ENCODE results near the gene UBR4. TPM values are rescaled to one million over a fixed set of nuclear protein-coding genes. Genes with fewer than 3 reads are reported as not detected.

Gene UBR4
- total RNA-seq, 5 donors from 2014 or later (not counting 1 experiment from before 2014, with no cell fraction given): 139 to 156 (median 147) TPM

DNA sequence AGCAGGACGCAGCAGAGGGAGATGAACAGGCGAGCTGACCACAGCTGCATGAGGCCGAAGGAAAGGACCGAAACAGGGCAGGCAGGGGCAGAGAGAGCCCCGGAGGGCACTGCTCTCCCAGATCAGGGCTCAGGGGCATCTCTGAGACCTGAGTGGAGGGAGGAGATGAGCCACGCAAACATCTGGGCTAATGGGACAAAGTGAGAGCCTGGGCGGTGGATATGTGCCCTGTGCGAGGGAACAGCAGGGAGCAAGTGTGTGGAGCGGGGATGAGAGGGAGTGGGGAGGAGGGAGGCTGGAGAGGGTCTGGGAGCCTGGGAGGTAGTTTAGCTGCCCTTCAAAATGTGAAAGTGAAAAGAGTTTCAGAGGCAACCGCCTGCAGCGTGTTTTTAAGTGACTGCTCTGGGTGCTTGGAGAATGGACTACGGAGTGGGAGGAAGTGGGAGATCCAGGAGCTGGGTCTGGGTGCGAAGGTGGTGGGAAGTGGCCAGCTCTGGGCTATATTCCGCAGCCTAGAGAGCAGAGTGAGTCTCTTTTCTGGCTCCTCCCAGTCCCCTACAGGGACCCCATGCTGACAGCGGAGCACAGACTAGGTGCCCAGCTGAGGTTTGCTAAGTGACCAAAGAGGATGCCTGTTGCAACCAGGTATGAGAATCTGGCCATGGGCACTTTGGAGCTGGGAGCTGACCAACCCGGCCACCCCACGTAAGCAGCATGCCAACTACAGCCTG, 139.0 kb downstream of the UBR4 start:
- Mint-ChIP-seq H3K27ac (peak overlapping the region; percentile 25 to 45), H3K27me3 (no peaks in the 10 kb centered on the region), H3K4me3 (peak overlapping the region in 1 of 3 donors; percentile 21), H3K9me3 (no peaks in the 10 kb centered on the region), H3K36me3 (peaks cover 10% of the 10 kb centered on the region), H3K4me1 (peaks cover 61 to 73% (median 64%) of the 10 kb centered on the region in 3 donors)
- peaks cover 0 to 21% of the 10 kb centered on the region in 2 experiments for H3K27me3 ChIP-seq (replicated peaks in 1 of 2; ENCODE audit: control insufficient read depth in 2 of 2, extremely low read depth in 1 of 2, insufficient read depth in 2 of 2, low read length in 1 of 2)
- H3K9me3 ChIP-seq: no peaks in the 10 kb centered on the region
- ChIA-PET CTCF (no interaction called here), POLR2A (no interaction called here)
- H3K27ac ChIP-seq (ENCODE audit: low read length): no peak overlapping the region
- peaks cover 3 to 13% of the 10 kb centered on the region in 2 donors for H3K36me3 ChIP-seq (ENCODE audit: control insufficient read depth in 2 of 2, extremely low read depth in 1 of 2, insufficient read depth in 1 of 2, low read length in 1 of 2)
- H3K4me3 ChIP-seq (ENCODE audit: control insufficient read depth in 1 of 2, extremely low read depth in 1 of 2, low read length in 1 of 2): no peak overlapping the region
- H3K4me1 ChIP-seq (ENCODE audit: control insufficient read depth in 1 of 2, extremely low read depth in 1 of 2, insufficient read depth in 2 of 2, low read length in 2 of 2): peaks cover 17 to 82% of the 10 kb centered on the region in 2 experiments
- ATAC-seq (replicated peaks in 1 of 4): no peak
- 89% methylated on average over 14 of the region's 17 CpGs for WGBS (ENCODE audit: insufficient coverage)
- DNase-seq: no peak

DNA sequence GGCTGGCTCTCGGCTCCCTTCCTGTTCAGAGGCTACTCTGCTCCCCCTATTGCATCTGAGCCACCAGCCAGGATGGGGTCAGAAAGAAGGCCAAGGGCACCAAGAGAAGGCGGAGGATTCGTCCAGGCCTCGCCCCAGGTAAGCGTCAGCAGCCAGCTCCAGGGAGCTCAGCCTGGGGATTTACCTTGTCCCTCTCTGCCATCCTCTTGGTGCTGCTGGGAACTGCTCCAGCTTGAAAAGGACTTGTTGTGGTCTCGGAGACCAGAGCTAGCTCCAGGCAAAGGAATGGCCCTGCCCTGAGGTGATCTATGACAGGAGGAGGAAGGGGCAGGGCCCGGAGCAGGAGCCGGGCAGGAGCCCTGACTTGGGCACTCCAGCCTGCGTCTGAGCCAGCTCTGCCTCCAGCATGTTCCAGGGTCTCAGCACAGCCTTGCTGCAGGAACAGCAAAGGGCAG, 139.8 kb downstream of the UBR4 start:
- 89% methylated on average over 5 of the region's 9 CpGs for WGBS (ENCODE audit: insufficient coverage)
- no peak for ATAC-seq (replicated peaks in 1 of 4)
- no peak overlapping the region for H3K27ac ChIP-seq (ENCODE audit: low read length)
- DNase-seq: no peak
- Mint-ChIP-seq H3K4me3 (peak overlapping the region in 1 of 3 donors; percentile 6), H3K27ac (peak overlapping the region in 1 of 2 donors; percentile 11), H3K9me3 (no peaks in the 10 kb centered on the region), H3K4me1 (peaks cover 52 to 65% (median 57%) of the 10 kb centered on the region in 3 donors), H3K36me3 (peaks cover 4% of the 10 kb centered on the region), H3K27me3 (no peaks in the 10 kb centered on the region)
- CTCF ChIA-PET: no interaction called here
- peaks cover 0 to 8% of the 10 kb centered on the region in 2 donors for H3K36me3 ChIP-seq (ENCODE audit: control insufficient read depth in 2 of 2, extremely low read depth in 1 of 2, insufficient read depth in 1 of 2, low read length in 1 of 2)
- H3K9me3 ChIP-seq: no peaks in the 10 kb centered on the region
- H3K4me3 ChIP-seq (ENCODE audit: control insufficient read depth in 1 of 2, extremely low read depth in 1 of 2, low read length in 1 of 2): no peak overlapping the region
- POLR2A ChIA-PET: no interaction called here
- H3K27me3 ChIP-seq (replicated peaks in 1 of 2; ENCODE audit: control insufficient read depth in 2 of 2, extremely low read depth in 1 of 2, insufficient read depth in 2 of 2, low read length in 1 of 2): peaks cover 0 to 27% of the 10 kb centered on the region in 2 experiments
- H3K4me1 ChIP-seq (ENCODE audit: control insufficient read depth in 1 of 2, extremely low read depth in 1 of 2, insufficient read depth in 2 of 2, low read length in 2 of 2): peaks cover 13 to 74% of the 10 kb centered on the region in 2 experiments

GRCh38 chr1:19068639-19069276, 141.3 kb downstream of the UBR4 start:
- H3K4me1 Mint-ChIP-seq: peaks cover 38 to 50% (median 43%) of the 10 kb centered on the region in 3 donors
- no peak for ATAC-seq (replicated peaks in 1 of 4)
- DNase-seq: no peak
- Histone ChIP-seq H3K4me3 (ENCODE audit: control insufficient read depth in 1 of 2, extremely low read depth in 1 of 2, low read length in 1 of 2) (no peak overlapping the region), H3K9me3 (no peaks in the 10 kb centered on the region), H3K27me3 (replicated peaks in 1 of 2; ENCODE audit: control insufficient read depth in 2 of 2, extremely low read depth in 1 of 2, insufficient read depth in 2 of 2, low read length in 1 of 2) (peaks cover 0 to 29% of the 10 kb centered on the region in 2 experiments), H3K27ac (ENCODE audit: low read length) (no peak overlapping the region), H3K36me3 (ENCODE audit: control insufficient read depth in 2 of 2, extremely low read depth in 1 of 2, insufficient read depth in 1 of 2, low read length in 1 of 2) (peaks cover 0 to 4% of the 10 kb centered on the region in 2 donors), H3K4me1 (ENCODE audit: control insufficient read depth in 1 of 2, extremely low read depth in 1 of 2, insufficient read depth in 2 of 2, low read length in 2 of 2) (peaks cover 2 to 59% of the 10 kb centered on the region in 2 experiments)
- H3K36me3 Mint-ChIP-seq: peaks cover 4% of the 10 kb centered on the region
- H3K27me3 Mint-ChIP-seq: no peaks in the 10 kb centered on the region
- H3K4me3 Mint-ChIP-seq: no peak overlapping the region
- peak overlapping the region in 1 of 2 donors; percentile 48 for H3K27ac Mint-ChIP-seq
- no peaks in the 10 kb centered on the region for H3K9me3 Mint-ChIP-seq
- ChIA-PET POLR2A (no interaction called here), CTCF (no interaction called here)
- 93% methylated on average over 6 of the region's 11 CpGs for WGBS (ENCODE audit: insufficient coverage)

- H3K36me3 Mint-ChIP-seq: peaks cover 3% of the 10 kb centered on the region
- Histone ChIP-seq H3K36me3 (ENCODE audit: control insufficient read depth in 2 of 2, extremely low read depth in 1 of 2, insufficient read depth in 1 of 2, low read length in 1 of 2) (no peaks in the 10 kb centered on the region), H3K9me3 (no peaks in the 10 kb centered on the region), H3K27ac (ENCODE audit: low read length) (no peak overlapping the region), H3K27me3 (replicated peaks in 1 of 2; ENCODE audit: control insufficient read depth in 2 of 2, extremely low read depth in 1 of 2, insufficient read depth in 2 of 2, low read length in 1 of 2) (peaks cover 0 to 29% of the 10 kb centered on the region in 2 experiments), H3K4me1 (ENCODE audit: control insufficient read depth in 1 of 2, extremely low read depth in 1 of 2, insufficient read depth in 2 of 2, low read length in 2 of 2) (peaks cover 0 to 52% of the 10 kb centered on the region in 2 experiments), H3K4me3 (ENCODE audit: control insufficient read depth in 1 of 2, extremely low read depth in 1 of 2, low read length in 1 of 2) (no peak overlapping the region)
- whole genome bisulfite sequencing (ENCODE audit: insufficient coverage): 73% methylated on average over 6 of the region's 14 CpGs
- no peaks in the 10 kb centered on the region for H3K27me3 Mint-ChIP-seq
- ChIA-PET POLR2A (no interaction called here), CTCF (interaction anchor here in 1 of 2 donors (1.0 kb wide), 1 partner anchor 468 kb away, joined by 4 read pairs; no protein-coding TSS in a partner anchor)
- peak overlapping the region in 1 of 2 donors; percentile 55 for H3K27ac Mint-ChIP-seq
- H3K4me1 Mint-ChIP-seq: peaks cover 31 to 43% (median 36%) of the 10 kb centered on the region in 3 donors
- H3K4me3 Mint-ChIP-seq: no peak overlapping the region
- no peaks in the 10 kb centered on the region for H3K9me3 Mint-ChIP-seq
- no peak for DNase-seq
- ATAC-seq (replicated peaks in 1 of 4): no peak
Measured at GRCh38 chr1:19067912-19068638, 142.0 kb downstream of the UBR4 start.

DNA sequence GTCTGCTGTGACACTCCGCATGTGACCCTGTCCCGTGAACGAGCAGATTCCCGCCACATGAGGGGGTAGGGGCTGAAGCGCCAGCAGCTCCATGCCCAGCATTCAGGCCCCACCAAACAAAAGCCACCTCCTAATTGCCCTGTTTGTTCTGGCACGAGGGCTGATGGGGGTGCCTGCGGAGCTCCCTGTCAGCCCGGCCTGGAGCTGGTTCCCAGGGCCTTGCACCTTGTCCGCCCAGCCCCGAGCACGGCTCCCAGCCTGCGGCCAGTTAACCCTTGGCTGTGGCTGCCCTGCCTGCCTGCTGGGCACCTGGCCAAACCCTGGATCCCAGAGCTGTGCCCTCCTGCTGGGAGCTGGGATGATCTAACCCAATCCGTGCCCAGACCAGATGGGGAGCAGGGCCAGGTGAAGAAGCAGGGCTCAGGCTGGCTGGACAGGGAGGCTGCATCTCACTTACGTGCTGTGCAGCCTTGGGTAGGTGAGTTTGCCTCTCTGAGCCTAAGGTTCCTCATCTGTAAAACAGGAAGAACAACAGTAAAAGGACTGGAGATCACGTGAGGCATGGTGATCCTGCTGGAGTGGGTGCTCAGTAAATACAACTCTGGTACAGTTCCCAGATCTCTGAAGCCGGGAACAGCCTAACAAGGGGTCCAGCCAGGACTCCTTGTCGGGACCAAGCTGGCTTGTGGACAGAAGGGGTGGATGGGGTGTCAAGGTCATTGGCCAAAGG, 142.7 kb downstream of the UBR4 start:
- Mint-ChIP-seq H3K4me1 (peaks cover 25 to 36% (median 29%) of the 10 kb centered on the region in 3 donors), H3K4me3 (no peak overlapping the region), H3K27me3 (no peaks in the 10 kb centered on the region), H3K36me3 (no peaks in the 10 kb centered on the region), H3K9me3 (no peaks in the 10 kb centered on the region), H3K27ac (no peak overlapping the region)
- H3K27me3 ChIP-seq (replicated peaks in 1 of 2; ENCODE audit: control insufficient read depth in 2 of 2, extremely low read depth in 1 of 2, insufficient read depth in 2 of 2, low read length in 1 of 2): peaks cover 0 to 35% of the 10 kb centered on the region in 2 experiments
- H3K4me3 ChIP-seq (ENCODE audit: control insufficient read depth in 1 of 2, extremely low read depth in 1 of 2, low read length in 1 of 2): no peak overlapping the region
- WGBS (ENCODE audit: insufficient coverage): 72% methylated on average over 12 of the region's 17 CpGs
- H3K36me3 ChIP-seq (ENCODE audit: control insufficient read depth in 2 of 2, extremely low read depth in 1 of 2, insufficient read depth in 1 of 2, low read length in 1 of 2): no peaks in the 10 kb centered on the region
- no peak overlapping the region for H3K27ac ChIP-seq (ENCODE audit: low read length)
- DNase-seq (no peak), ATAC-seq (replicated peaks in 1 of 4) (no peak)
- no peaks in the 10 kb centered on the region for H3K9me3 ChIP-seq
- ChIA-PET CTCF (interaction anchor here in 1 of 2 donors (1.0 kb wide), 1 partner anchor 467 kb away, joined by 4 read pairs; no protein-coding TSS in a partner anchor), POLR2A (no interaction called here)
- peaks cover 0 to 46% of the 10 kb centered on the region in 2 experiments for H3K4me1 ChIP-seq (ENCODE audit: control insufficient read depth in 1 of 2, extremely low read depth in 1 of 2, insufficient read depth in 2 of 2, low read length in 2 of 2)

DNA sequence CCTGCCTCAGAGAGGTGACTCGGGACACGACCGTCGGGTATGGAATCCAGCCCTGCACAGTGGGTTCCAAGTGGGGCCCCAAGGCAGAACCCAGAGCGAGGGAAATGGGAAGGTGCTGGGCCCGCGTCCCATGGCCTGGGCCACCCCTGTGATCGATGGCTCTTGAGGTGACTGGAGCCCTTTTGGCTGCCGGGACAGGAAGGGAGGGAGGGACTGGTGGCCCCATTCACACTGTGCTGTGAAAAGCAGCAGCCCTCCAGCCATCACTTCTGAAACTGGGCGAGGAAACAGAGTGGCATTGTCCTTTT, 143.2 kb downstream of the UBR4 start:
- Mint-ChIP-seq H3K36me3 (no peaks in the 10 kb centered on the region), H3K27ac (no peak overlapping the region), H3K4me3 (no peak overlapping the region), H3K4me1 (peaks cover 23 to 33% (median 25%) of the 10 kb centered on the region in 3 donors), H3K27me3 (no peaks in the 10 kb centered on the region), H3K9me3 (no peaks in the 10 kb centered on the region)
- Histone ChIP-seq H3K36me3 (ENCODE audit: control insufficient read depth in 2 of 2, extremely low read depth in 1 of 2, insufficient read depth in 1 of 2, low read length in 1 of 2) (no peaks in the 10 kb centered on the region), H3K4me1 (ENCODE audit: control insufficient read depth in 1 of 2, extremely low read depth in 1 of 2, insufficient read depth in 2 of 2, low read length in 2 of 2) (peaks cover 0 to 45% of the 10 kb centered on the region in 2 experiments), H3K4me3 (ENCODE audit: control insufficient read depth in 1 of 2, extremely low read depth in 1 of 2, low read length in 1 of 2) (no peak overlapping the region), H3K9me3 (no peaks in the 10 kb centered on the region), H3K27me3 (replicated peaks in 1 of 2; ENCODE audit: control insufficient read depth in 2 of 2, extremely low read depth in 1 of 2, insufficient read depth in 2 of 2, low read length in 1 of 2) (peaks cover 0 to 35% of the 10 kb centered on the region in 2 experiments), H3K27ac (ENCODE audit: low read length) (no peak overlapping the region)
- DNase-seq (no peak), ATAC-seq (replicated peaks in 1 of 4) (peak in 1 of 4 experiments; percentile 18)
- ChIA-PET CTCF (no interaction called here), POLR2A (no interaction called here)
- WGBS (ENCODE audit: insufficient coverage): 76% methylated on average over 9 of the region's 10 CpGs
